ENCODE data around the gene NPAS3.

The NPAS3 gene

GRCh38 chr14:33029511-33029910 is 90.8 kb downstream of the NPAS3 start:
- no peaks in the 10 kb centered on the region for H3K36me3 Mint-ChIP-seq (ENCODE audit: low read depth)

GRCh38 chr14:33030386-33030785 is 91.7 kb downstream of the NPAS3 start:
- no peak overlapping the region for H3K27ac Mint-ChIP-seq
- peaks cover 13% of the 10 kb centered on the region for H3K4me1 Mint-ChIP-seq
- TF ChIP-seq CTCF (IDR thresholded peaks at IDR 0.05; ENCODE audit: unreplicated experiment in 3 of 3), result no peak
- H3K4me3 Mint-ChIP-seq, result no peak overlapping the region
- H3K9me3 Mint-ChIP-seq, result no peaks in the 10 kb centered on the region
- H3K27me3 Mint-ChIP-seq (ENCODE audit: low read depth), result no peaks in the 10 kb centered on the region
- no peaks in the 10 kb centered on the region for H3K36me3 Mint-ChIP-seq (ENCODE audit: low read depth)

More at GRCh38 chr14:33029511-33029910, 90.8 kb downstream of the NPAS3 start:
- Mint-ChIP-seq H3K27ac (no peak overlapping the region), H3K27me3 (ENCODE audit: low read depth) (no peaks in the 10 kb centered on the region), H3K9me3 (no peaks in the 10 kb centered on the region), H3K4me3 (no peak overlapping the region), H3K4me1 (peaks cover 13% of the 10 kb centered on the region)
- TF ChIP-seq CTCF (IDR thresholded peaks at IDR 0.05; ENCODE audit: unreplicated experiment in 3 of 3), result no peak

GRCh38 chr14:33035416-33036194 is 96.9 kb downstream of the NPAS3 start:
- Mint-ChIP-seq H3K36me3 (ENCODE audit: low read depth) (peaks cover 6% of the 10 kb centered on the region), H3K27me3 (ENCODE audit: low read depth) (no peaks in the 10 kb centered on the region), H3K4me3 (no peak overlapping the region), H3K4me1 (peaks cover 6% of the 10 kb centered on the region), H3K9me3 (no peaks in the 10 kb centered on the region), H3K27ac (no peak overlapping the region)
- no peak for TF ChIP-seq CTCF (IDR thresholded peaks at IDR 0.05; ENCODE audit: unreplicated experiment in 3 of 3)

GRCh38 chr14:33039311-33039710 is 100.6 kb downstream of the NPAS3 start:
- peaks cover 6% of the 10 kb centered on the region for H3K4me1 Mint-ChIP-seq
- no peak overlapping the region for H3K4me3 Mint-ChIP-seq
- no peak for TF ChIP-seq CTCF (IDR thresholded peaks at IDR 0.05; ENCODE audit: unreplicated experiment in 3 of 3)

GRCh38 chr14:33040372-33041140 is 101.9 kb downstream of the NPAS3 start:
- no peak for TF ChIP-seq CTCF (IDR thresholded peaks at IDR 0.05; ENCODE audit: unreplicated experiment in 3 of 3)
- H3K9me3 Mint-ChIP-seq, result peaks cover 35% of the 10 kb centered on the region
- H3K4me1 Mint-ChIP-seq, result peaks cover 6% of the 10 kb centered on the region
- H3K36me3 Mint-ChIP-seq (ENCODE audit: low read depth), result peaks cover 41% of the 10 kb centered on the region
- H3K4me3 Mint-ChIP-seq, result no peak overlapping the region
- H3K27ac Mint-ChIP-seq, result no peak overlapping the region
- H3K27me3 Mint-ChIP-seq (ENCODE audit: low read depth), result peaks cover 4% of the 10 kb centered on the region

More at GRCh38 chr14:33039311-33039710, 100.6 kb downstream of the NPAS3 start:
- Mint-ChIP-seq H3K9me3 (peaks cover 23% of the 10 kb centered on the region), H3K36me3 (ENCODE audit: low read depth) (peaks cover 29% of the 10 kb centered on the region), H3K27ac (peak overlapping the region in 1 of 3 experiments; percentile 5), H3K27me3 (ENCODE audit: low read depth) (peaks cover 4% of the 10 kb centered on the region)

Measured in nephron (organoid).